Caco-2 (cell line): ENCODE data around the gene ITGB8. TPM values are rescaled to one million over a fixed set of nuclear protein-coding genes. Genes with fewer than 3 reads are reported as not detected.

Experiments used
- BruUV-seq: library from RNA; stranded (reverse); fragments of 400-500 nt; replicated peaks from 2 replicates; lab custom pipeline; 2021; lab: Mats Ljungman, UMichigan
- CTCF ChIA-PET: fragments of 300-600 bp; sonication (Branson Sonifier 250); formaldehyde crosslinking; loops from one replicate; lab custom pipeline; 2022; ENCODE audit warnings: antibody characterized with exemption; lab: Charles Lee
- POLR2A ChIA-PET: fragments of 300-600 bp; sonication (Branson Sonifier 250); formaldehyde crosslinking; loops from one replicate; lab custom pipeline; 2022; ENCODE audit warnings: antibody characterized with exemption; lab: Charles Lee
- DNase-seq, 2 experiments: peaks; one replicate each; pipeline versions ENCODE4 v3.0.0 to v3.0.0-alpha.2; 2020 to 2022
- H3K27me3 ChIP-seq: replicated peaks from 2 replicates; pipeline ENCODE4 v1.6.0; 2011; ENCODE audit warnings: low read length; ENCODE audit not compliant: control insufficient read depth, insufficient read depth
- H3K36me3 ChIP-seq: 2 replicates; pipeline ENCODE4 v1.5.1; 2011; ENCODE audit warnings: low read length; ENCODE audit not compliant: control insufficient read depth, insufficient read depth
- H3K4me1 ChIP-seq: fragments of 250-450 bp; sonication (Bioruptor Pico); 2 replicates; pipeline ENCODE4 v1.5.1; 2020; ENCODE audit warnings: mild to moderate bottlenecking
- H3K4me3 ChIP-seq: 2 replicates; pipeline ENCODE4 v1.5.1; 2011; ENCODE audit warnings: low read depth, mild to moderate bottlenecking, control low read depth, low read length
- H3K9me3 ChIP-seq: fragments of 250-450 bp; sonication (Bioruptor Pico); 2 replicates; pipeline ENCODE4 v1.5.1; 2020; ENCODE audit warnings: mild to moderate bottlenecking, moderate library complexity
- H3K27ac Mint-ChIP-seq: one replicate; pipeline ENCODE4 v1.8.0; 2022; ENCODE audit warnings: mixed read lengths; ENCODE audit not compliant: unreplicated experiment
- H3K27me3 Mint-ChIP-seq: one replicate; pipeline ENCODE4 v1.8.0; 2022; ENCODE audit warnings: mixed read lengths; ENCODE audit not compliant: insufficient read depth, unreplicated experiment
- H3K36me3 Mint-ChIP-seq: one replicate; pipeline ENCODE4 v1.8.0; 2022; ENCODE audit warnings: mild to moderate bottlenecking, mixed read lengths; ENCODE audit not compliant: insufficient read depth, unreplicated experiment
- H3K4me1 Mint-ChIP-seq: one replicate; pipeline ENCODE4 v1.8.0; 2022; ENCODE audit warnings: low read depth, mixed read lengths; ENCODE audit not compliant: unreplicated experiment
- H3K4me3 Mint-ChIP-seq: one replicate; pipeline ENCODE4 v1.8.0; 2022; ENCODE audit warnings: mild to moderate bottlenecking, moderate library complexity, mixed read lengths; ENCODE audit not compliant: unreplicated experiment
- H3K9me3 Mint-ChIP-seq: one replicate; pipeline ENCODE4 v1.8.0; 2022; ENCODE audit warnings: mixed read lengths; ENCODE audit not compliant: unreplicated experiment
- CTCF ChIP-seq, 2 experiments: fragments of 200-600 bp in 1 of 2; IDR thresholded peaks; 1 replicate in 1 of 2; 2 replicates in 1 of 2; pipeline versions ENCODE4 v1.5.1 to v1.8.0; 2011 to 2022; ENCODE audit warnings: antibody characterized with exemption in 1 of 2, control low read depth in 1 of 2, inconsistent platforms in 1 of 2, low read depth in 1 of 2, low read length in 1 of 2, mild to moderate bottlenecking in 1 of 2, moderate library complexity in 1 of 2; ENCODE audit not compliant: insufficient read depth in 1 of 2, severe bottlenecking in 1 of 2, unreplicated experiment in 1 of 2
- intact Hi-C: fragments of 100-400 bp; cut with micrococcal nuclease; formaldehyde crosslinking; loops from one replicate; pipeline ENCODE4 v1.10.0; 2022; ENCODE audit not compliant: unreplicated experiment
- total RNA-seq: library from RNA; stranded (reverse); gene quantifications from 2 replicates; pipeline ENCODE4 v1.2.3, GENCODE V29; 2022

The ITGB8 gene
- total RNA-seq, 1 experiment from 2014 or later, result 3.2 TPM

- Mint-ChIP-seq H3K9me3 (no peaks in the 10 kb centered on the region), H3K36me3 (no peaks in the 10 kb centered on the region), H3K27ac (no peak overlapping the region), H3K4me3 (no peak overlapping the region), H3K27me3 (no peaks in the 10 kb centered on the region), H3K4me1 (peaks cover 13% of the 10 kb centered on the region)
- Histone ChIP-seq H3K4me1 (no peaks in the 10 kb centered on the region), H3K4me3 (no peak overlapping the region), H3K9me3 (no peaks in the 10 kb centered on the region), H3K27me3 (no peaks in the 10 kb centered on the region), H3K36me3 (no peaks in the 10 kb centered on the region)
- intact Hi-C loops, result no loop called here
- CTCF ChIA-PET, result no interaction called here
- POLR2A ChIA-PET, result interaction anchor here (1.0 kb wide), 1 partner anchor 97 kb away, joined by 4 read pairs; no protein-coding TSS in a partner anchor
- no peak for DNase-seq
- BruUV-seq, result no TSS peak
- no peak for TF ChIP-seq CTCF (IDR thresholded peaks at IDR 0.05; ENCODE audit: insufficient read depth in 1 of 2, low read depth in 1 of 2, low read length in 1 of 2, severe bottlenecking in 1 of 2, unreplicated experiment in 1 of 2)
Measured at GRCh38 chr7:20316706-20317105, 14.0 kb upstream of the ITGB8 start.

GRCh38 chr7:20317413-20317812 is 13.3 kb upstream of the ITGB8 start:
- Mint-ChIP-seq H3K36me3 (no peaks in the 10 kb centered on the region), H3K4me3 (no peak overlapping the region), H3K4me1 (peaks cover 12% of the 10 kb centered on the region), H3K9me3 (no peaks in the 10 kb centered on the region), H3K27me3 (no peaks in the 10 kb centered on the region), H3K27ac (no peak overlapping the region)
- Histone ChIP-seq H3K27me3 (no peaks in the 10 kb centered on the region), H3K4me3 (no peak overlapping the region), H3K9me3 (no peaks in the 10 kb centered on the region), H3K36me3 (no peaks in the 10 kb centered on the region), H3K4me1 (no peaks in the 10 kb centered on the region)
- intact Hi-C loops, result no loop called here
- CTCF ChIA-PET, result interaction anchor here (0.6 kb wide), 1 partner anchor 9 kb away, joined by 3 read pairs; no protein-coding TSS in a partner anchor
- DNase-seq, result no peak
- no TSS peak for BruUV-seq
- POLR2A ChIA-PET, result no interaction called here
- no peak for TF ChIP-seq CTCF (IDR thresholded peaks at IDR 0.05; ENCODE audit: insufficient read depth in 1 of 2, low read depth in 1 of 2, low read length in 1 of 2, severe bottlenecking in 1 of 2, unreplicated experiment in 1 of 2)

- BruUV-seq, result no TSS peak
Measured at GRCh38 chr7:20318933-20319332, 11.8 kb upstream of the ITGB8 start.

More at GRCh38 chr7:20318933-20319332, 11.8 kb upstream of the ITGB8 start:
- Mint-ChIP-seq H3K27ac (no peak overlapping the region), H3K4me3 (no peak overlapping the region), H3K36me3 (no peaks in the 10 kb centered on the region), H3K4me1 (peaks cover 7% of the 10 kb centered on the region), H3K9me3 (no peaks in the 10 kb centered on the region), H3K27me3 (no peaks in the 10 kb centered on the region)
- ChIA-PET POLR2A (no interaction called here), CTCF (interaction anchor here (0.7 kb wide), 1 partner anchor 145 kb away, joined by 3 read pairs; no protein-coding TSS in a partner anchor)
- Histone ChIP-seq H3K36me3 (no peaks in the 10 kb centered on the region), H3K4me3 (no peak overlapping the region), H3K4me1 (no peaks in the 10 kb centered on the region), H3K9me3 (no peaks in the 10 kb centered on the region; the same call in 1 of the 2 replicates), H3K27me3 (no peaks in the 10 kb centered on the region)
- intact Hi-C loops, result no loop called here
- no peak for DNase-seq
- no peak for TF ChIP-seq CTCF (IDR thresholded peaks at IDR 0.05; ENCODE audit: insufficient read depth in 1 of 2, low read depth in 1 of 2, low read length in 1 of 2, severe bottlenecking in 1 of 2, unreplicated experiment in 1 of 2)
